Glutamatergic neuron (in vitro differentiated cells): ENCODE results near the gene UCMA. TPM values are rescaled to one million over a fixed set of nuclear protein-coding genes. Genes with fewer than 3 reads are reported as not detected.
"Not testable (repeated sequence)": the region's sequence is repeated elsewhere in the genome, so short reads cannot be mapped to it uniquely, and the experiment has no call there.

Experiments used
- DNase-seq: peaks from one replicate; pipeline ENCODE4 v3.0.0; 2022
- H3K27ac Mint-ChIP-seq: one replicate; pipeline ENCODE4 v1.8.0; 2020; ENCODE audit warnings: mild to moderate bottlenecking, mixed read lengths, inconsistent platforms; ENCODE audit not compliant: unreplicated experiment
- H3K27me3 Mint-ChIP-seq: one replicate; pipeline ENCODE4 v1.8.0; 2020; ENCODE audit warnings: mild to moderate bottlenecking, moderate library complexity, mixed read lengths, inconsistent platforms; ENCODE audit not compliant: unreplicated experiment
- H3K36me3 Mint-ChIP-seq: one replicate; pipeline ENCODE4 v1.8.0; 2020; ENCODE audit warnings: mild to moderate bottlenecking, mixed read lengths, inconsistent platforms; ENCODE audit not compliant: unreplicated experiment
- H3K4me1 Mint-ChIP-seq: one replicate; pipeline ENCODE4 v1.8.0; 2020; ENCODE audit warnings: mild to moderate bottlenecking, low read depth, mixed read lengths, inconsistent platforms; ENCODE audit not compliant: unreplicated experiment
- H3K4me3 Mint-ChIP-seq: one replicate; pipeline ENCODE4 v1.8.0; 2020; ENCODE audit warnings: mild to moderate bottlenecking, mixed read lengths, inconsistent platforms; ENCODE audit not compliant: unreplicated experiment
- H3K9me3 Mint-ChIP-seq: one replicate; pipeline ENCODE4 v1.8.0; 2020; ENCODE audit warnings: mild to moderate bottlenecking, moderate library complexity, mixed read lengths, inconsistent platforms; ENCODE audit not compliant: unreplicated experiment
- CTCF ChIP-seq: fragments of 200-600 bp; sonication (generic); IDR thresholded peaks from one replicate; pipeline ENCODE4 v1.5.0; 2021; ENCODE audit not compliant: partially characterized antibody, unreplicated experiment
- total RNA-seq: library from RNA; stranded (reverse); fragmentation: NEBNext Ultra II Directional; extraction: Animal tissue kit (Norgen Biotek cat#: 25700); gene quantifications from one replicate; pipeline ENCODE4 v1.2.1, GENCODE V29; 2021; ENCODE audit not compliant: unreplicated experiment

The UCMA gene
- total RNA-seq, 1 donor from 2014 or later, result not detected

GRCh38 chr10:13241613-13242012, 7.4 kb upstream of the UCMA start:
- H3K36me3 Mint-ChIP-seq, result no peaks in the 10 kb centered on the region
- DNase-seq, result no peak
- H3K4me1 Mint-ChIP-seq, result peaks cover 5% of the 10 kb centered on the region

DNA sequence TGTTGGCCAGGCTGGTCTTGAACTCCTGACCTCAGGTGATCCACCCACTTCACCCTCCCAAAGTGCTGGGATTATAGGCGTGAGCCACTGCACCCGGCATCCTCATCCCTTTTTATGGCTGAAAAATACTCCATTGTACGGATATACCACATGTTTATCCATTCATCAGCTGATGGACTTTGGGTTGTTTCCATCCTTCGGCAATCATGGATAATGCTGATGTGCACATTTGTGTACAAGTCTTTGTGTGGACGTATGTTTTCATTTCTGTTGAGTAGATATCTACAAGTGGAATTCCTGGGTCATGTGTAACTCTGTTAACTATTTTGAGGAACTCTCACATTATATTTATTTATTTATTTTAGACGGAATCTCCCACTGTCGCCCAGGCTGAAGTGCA, 5.7 kb upstream of the UCMA start:
- TF ChIP-seq CTCF, result no peak
- H3K36me3 Mint-ChIP-seq, result no peaks in the 10 kb centered on the region
- no peak for DNase-seq
- peaks cover 3% of the 10 kb centered on the region for H3K9me3 Mint-ChIP-seq
- no peak overlapping the region for H3K4me3 Mint-ChIP-seq
- no peak overlapping the region for H3K27ac Mint-ChIP-seq
- H3K27me3 Mint-ChIP-seq, result peaks cover 3% of the 10 kb centered on the region
- peaks cover 5% of the 10 kb centered on the region for H3K4me1 Mint-ChIP-seq

More at GRCh38 chr10:13241613-13242012, 7.4 kb upstream of the UCMA start:
- Mint-ChIP-seq H3K27ac (no peak overlapping the region), H3K9me3 (peaks cover 3% of the 10 kb centered on the region), H3K4me3 (no peak overlapping the region), H3K27me3 (peaks cover 3% of the 10 kb centered on the region)
- no peak for TF ChIP-seq CTCF

GRCh38 chr10:13238271-13239077, 4.3 kb upstream of the UCMA start:
- H3K9me3 Mint-ChIP-seq, result peaks cover 3% of the 10 kb centered on the region
- no peak for TF ChIP-seq CTCF
- H3K27ac Mint-ChIP-seq, result no peak overlapping the region
- peaks cover 3% of the 10 kb centered on the region for H3K27me3 Mint-ChIP-seq
- no peaks in the 10 kb centered on the region for H3K36me3 Mint-ChIP-seq
- no peak overlapping the region for H3K4me3 Mint-ChIP-seq
- DNase-seq, result no peak
- peaks cover 4% of the 10 kb centered on the region for H3K4me1 Mint-ChIP-seq

GRCh38 chr10:13236638-13237037, 2.5 kb upstream of the UCMA start:
- Mint-ChIP-seq H3K9me3 (peaks cover 3% of the 10 kb centered on the region), H3K27ac (peak overlapping the region; percentile 55), H3K4me1 (no peaks in the 10 kb centered on the region), H3K36me3 (no peaks in the 10 kb centered on the region), H3K4me3 (no peak overlapping the region), H3K27me3 (peaks cover 3% of the 10 kb centered on the region)
- no peak for DNase-seq
- TF ChIP-seq CTCF, result no peak

GRCh38 chr10:13234736-13235135, 562 bp upstream of the UCMA start:
- H3K27ac Mint-ChIP-seq, H3K9me3 Mint-ChIP-seq, H3K4me1 Mint-ChIP-seq, H3K4me3 Mint-ChIP-seq, DNase-seq, H3K36me3 Mint-ChIP-seq, H3K27me3 Mint-ChIP-seq: not testable (repeated sequence)
